Measurements from ENCODE around the gene RSRP1.

DNA sequence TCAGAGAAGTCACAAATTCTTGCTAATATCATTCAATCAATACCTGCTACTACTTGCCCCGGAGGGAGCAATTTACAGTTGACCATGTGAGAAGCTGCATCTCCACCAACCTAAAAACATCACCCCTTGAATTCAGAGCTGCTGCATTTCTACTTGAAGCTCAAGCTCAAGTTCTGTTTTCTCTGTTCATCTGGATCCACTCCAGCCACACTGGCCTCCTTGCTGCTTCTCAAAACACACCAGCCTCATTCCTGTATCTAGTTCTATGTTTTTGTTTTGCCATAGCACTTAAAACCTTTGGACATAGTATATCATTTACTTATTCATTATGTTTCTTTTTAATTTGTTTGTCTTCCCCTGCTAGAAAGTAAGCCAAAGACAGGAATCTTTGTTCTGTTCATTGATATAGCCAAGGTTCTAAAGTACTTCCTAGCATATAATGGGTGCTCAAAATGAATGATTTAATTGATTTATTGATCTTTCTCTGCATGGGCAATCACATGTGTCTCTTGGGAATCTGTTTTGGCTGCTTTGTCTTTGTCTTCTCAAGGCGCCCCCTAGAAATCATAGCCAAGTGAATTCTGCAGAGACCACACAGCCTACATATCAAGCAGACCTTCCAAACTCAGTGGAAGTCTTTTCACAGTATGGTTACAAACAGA lies 38.6 kb downstream of the RSRP1 start:
- no peak for TF ChIP-seq POLR2A (IDR thresholded peaks at IDR 0.05; ENCODE audit: low read depth, low read length)
- no peak for TF ChIP-seq TAF1 (IDR thresholded peaks at IDR 0.05; ENCODE audit: low read depth, low read length)
- no peak for TF ChIP-seq POLR2AphosphoS5 (IDR thresholded peaks at IDR 0.05; ENCODE audit: low read depth, low read length)
- TF ChIP-seq PAX5 (IDR thresholded peaks at IDR 0.05; ENCODE audit: insufficient read depth, low read length, severe bottlenecking), result no peak

Measured in GM12891 (cell line).